Psoas muscle (tissue), 8 donors: ENCODE data around the gene FGF6. TPM values are rescaled to one million over a fixed set of nuclear protein-coding genes. Genes with fewer than 3 reads are reported as not detected.

ENCODE experiments used
- ATAC-seq, 4 donors: fragments of 200-7000 bp; cut with Tn5 transposase; one replicate each; pipeline ENCODE4 v1.9.1; 2020; ENCODE audit warnings: moderate library complexity in 3 of 4, mild to moderate bottlenecking in 2 of 4
- DNase-seq, 2 donors: peaks; one replicate each; pipeline ENCODE4 v3.0.0-alpha.2; 2020
- H3K27ac ChIP-seq: fragments of 200-600 bp; one replicate; pipeline ENCODE4 v1.8.0; 2022
- H3K27me3 ChIP-seq, 3 donors: fragments of 200-600 bp in 1 of 3; one replicate each; pipeline versions ENCODE4 v1.6.1 to v1.8.0; 2013 to 2022; ENCODE audit warnings: low read length in 2 of 3, mild to moderate bottlenecking in 2 of 3, moderate library complexity in 1 of 3; ENCODE audit not compliant: insufficient read depth in 3 of 3
- H3K36me3 ChIP-seq, 2 donors: fragments of 200-600 bp in 1 of 2; one replicate each; pipeline versions ENCODE4 v1.6.1 to v1.8.0; 2013 to 2022; ENCODE audit warnings: low read depth in 1 of 2, mild to moderate bottlenecking in 1 of 2, moderate library complexity in 1 of 2; ENCODE audit not compliant: insufficient read depth in 1 of 2
- H3K4me1 ChIP-seq: fragments of 200-600 bp; one replicate; pipeline ENCODE4 v1.8.0; 2022
- H3K4me3 ChIP-seq: fragments of 200-600 bp; one replicate; pipeline ENCODE4 v1.8.0; 2022; ENCODE audit warnings: mild to moderate bottlenecking
- H3K9me3 ChIP-seq: fragments of 200-600 bp; one replicate; pipeline ENCODE4 v1.8.0; 2022
- WGBS, 3 donors: extraction: QIAGEN DNeasy Blood & Tissue Kit; methylation state at CpG; one replicate each; pipeline versions ENCODE4 v1.1.6 to v1.1.7; 2013; 5-methylcytosine and 5-hydroxymethylcytosine counted together
- intact Hi-C, 2 donors: fragments of 100-400 bp; cut with DNase I; formaldehyde crosslinking; loops; one replicate each; pipeline versions ENCODE4 v1.11.0 to v1.14.2; 2022
- polyA plus RNA-seq, 3 donors: library from polyadenylated mRNA; stranded (reverse); fragments of 200-250 nt; gene quantifications; one replicate each; pipeline ENCODE4 v1.2.3, GENCODE V29; 2013
- total RNA-seq, 4 donors: library from RNA; stranded (reverse); fragmentation: NEBNext Ultra II Directional in 2 of 4; extraction: Animal tissue kit (Norgen Biotek cat#: 25700) in 2 of 4; gene quantifications; one replicate each; pipeline versions ENCODE4 v1.2.1 to v1.2.4, GENCODE V29; 2021 to 2023
- TF ChIP-seq, protein P1 (sequence below): fragments of 200-600 bp; IDR thresholded peaks from one replicate; pipeline ENCODE4 v1.8.0; 2022; ENCODE audit warnings: antibody characterized with exemption
- donor health status: healthy with polysubstance abuse.
- donor health status: DM: no; HTN: no; CAD: no; lungs with moderate emphysema.
- donor health status: Bipolar disorder and iron deficiency.
- donor health status: healthy.
- donor health status: DM: yes; HTN: yes; CAD: no.
- donor health status: DM: no; HTN: no; CAD: no.
- donor health status: DM: no; HTN: no; CAD: no.
- donor health status: DM: yes; HTN: yes; CAD: no.

FGF6 gene
- total and polyA plus RNA-seq, 7 donors, result 0.61 to 27.1 (median 4.0) TPM; not detected in 1

DNA sequence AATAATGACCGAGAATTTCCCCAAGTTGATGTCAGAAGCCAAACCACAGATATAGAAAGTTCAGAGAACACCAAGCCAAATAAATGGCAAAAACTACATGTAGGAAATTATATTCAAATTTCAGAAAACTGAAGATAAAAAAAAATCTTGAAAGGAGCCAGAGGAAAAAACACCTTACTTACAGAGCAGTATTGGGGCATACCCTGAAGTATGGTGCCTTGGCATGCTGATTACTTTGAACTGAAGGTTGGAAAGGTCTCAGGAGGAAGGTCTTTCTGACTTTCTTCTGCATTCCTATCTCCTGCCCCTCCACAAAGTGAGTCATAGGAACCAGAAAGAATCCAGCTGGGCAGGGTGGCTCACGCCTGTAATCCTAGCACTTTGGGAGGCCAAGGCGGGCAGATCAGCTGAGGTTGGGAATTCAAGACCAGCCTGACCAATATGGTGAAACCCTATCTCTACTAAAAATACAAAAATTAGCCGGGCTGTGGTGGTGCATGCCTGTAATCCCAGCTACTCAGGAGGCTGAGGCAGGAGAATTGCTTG, 8.8 kb upstream of the FGF6 start:
- no peak for ATAC-seq
- 73 to 88% (median 77%) methylated on average over 4 of the region's 4 CpGs for WGBS, 3 donors
- TF ChIP-seq, protein P1, sequence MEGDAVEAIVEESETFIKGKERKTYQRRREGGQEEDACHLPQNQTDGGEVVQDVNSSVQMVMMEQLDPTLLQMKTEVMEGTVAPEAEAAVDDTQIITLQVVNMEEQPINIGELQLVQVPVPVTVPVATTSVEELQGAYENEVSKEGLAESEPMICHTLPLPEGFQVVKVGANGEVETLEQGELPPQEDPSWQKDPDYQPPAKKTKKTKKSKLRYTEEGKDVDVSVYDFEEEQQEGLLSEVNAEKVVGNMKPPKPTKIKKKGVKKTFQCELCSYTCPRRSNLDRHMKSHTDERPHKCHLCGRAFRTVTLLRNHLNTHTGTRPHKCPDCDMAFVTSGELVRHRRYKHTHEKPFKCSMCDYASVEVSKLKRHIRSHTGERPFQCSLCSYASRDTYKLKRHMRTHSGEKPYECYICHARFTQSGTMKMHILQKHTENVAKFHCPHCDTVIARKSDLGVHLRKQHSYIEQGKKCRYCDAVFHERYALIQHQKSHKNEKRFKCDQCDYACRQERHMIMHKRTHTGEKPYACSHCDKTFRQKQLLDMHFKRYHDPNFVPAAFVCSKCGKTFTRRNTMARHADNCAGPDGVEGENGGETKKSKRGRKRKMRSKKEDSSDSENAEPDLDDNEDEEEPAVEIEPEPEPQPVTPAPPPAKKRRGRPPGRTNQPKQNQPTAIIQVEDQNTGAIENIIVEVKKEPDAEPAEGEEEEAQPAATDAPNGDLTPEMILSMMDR, result no peak
- Histone ChIP-seq H3K4me3 (no peak overlapping the region), H3K4me1 (peaks cover 21% of the 10 kb centered on the region), H3K9me3 (no peaks in the 10 kb centered on the region), H3K27me3 (no peaks in the 10 kb centered on the region), H3K36me3 (no peaks in the 10 kb centered on the region), H3K27ac (no peak overlapping the region)
- intact Hi-C loops, result no loop called here
- no peak for DNase-seq

DNA sequence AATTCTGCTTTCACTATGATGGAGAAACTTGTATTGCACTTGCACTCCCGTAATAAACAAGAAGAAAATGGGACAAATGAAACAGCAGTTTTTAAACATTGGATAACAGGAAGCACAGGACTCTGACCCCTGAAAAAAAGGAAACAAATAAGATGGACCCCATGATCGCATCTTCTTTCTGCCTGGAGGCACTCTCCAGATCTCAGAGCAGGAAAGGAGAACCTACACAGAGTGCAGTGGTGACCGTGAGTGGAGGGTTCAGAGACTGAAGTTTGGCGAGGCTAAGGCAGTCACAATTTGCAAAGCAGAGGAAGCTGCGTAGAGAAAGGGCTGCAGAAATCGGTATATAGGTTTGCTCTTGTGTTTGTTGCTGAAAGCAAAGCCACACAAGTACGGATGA, 6.1 kb upstream of the FGF6 start:
- peak overlapping the region; percentile 86 for H3K27ac ChIP-seq
- intact Hi-C loops, result no loop called here
- 81 to 85% (median 83%) methylated on average over 7 of the region's 7 CpGs for WGBS, 3 donors

DNA sequence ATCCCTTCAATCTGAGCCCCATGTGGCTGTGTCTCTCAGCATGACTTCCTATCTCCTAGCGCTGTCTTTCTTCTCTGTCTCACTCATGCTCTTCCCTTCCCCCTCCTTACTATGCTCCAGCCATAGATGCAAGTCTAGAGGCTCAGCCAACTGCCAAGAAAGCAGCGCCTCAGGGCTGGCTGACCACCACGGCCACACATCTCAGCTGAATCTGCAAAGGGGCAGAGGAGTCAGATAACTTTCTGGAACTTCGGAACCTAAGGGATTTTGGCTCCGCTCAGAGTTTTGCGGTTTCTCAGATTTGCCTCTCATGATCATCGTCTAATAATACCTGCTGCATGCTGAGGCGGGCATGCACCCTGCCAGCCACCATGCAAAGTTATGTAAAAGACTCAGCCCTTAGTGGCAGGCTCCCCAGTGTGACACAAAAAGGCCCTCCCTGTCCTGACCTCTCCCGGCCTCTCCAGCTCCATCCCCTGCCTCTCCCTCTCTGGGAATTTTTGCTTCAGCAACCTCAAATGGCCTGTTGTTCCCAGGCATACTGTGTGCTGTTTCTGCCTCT, 5.0 kb upstream of the FGF6 start:
- H3K36me3 ChIP-seq, result no peaks in the 10 kb centered on the region
- H3K27me3 ChIP-seq, result no peaks in the 10 kb centered on the region
- peak; percentile 87 to 94 (median 93) for ATAC-seq
- H3K4me1 ChIP-seq, result peaks cover 39% of the 10 kb centered on the region
- peak overlapping the region; percentile 86 for H3K27ac ChIP-seq
- H3K9me3 ChIP-seq, result no peaks in the 10 kb centered on the region
- intact Hi-C loops, result no loop called here
- WGBS, 3 donors, result 19 to 22% (median 22%) methylated on average over 9 of the region's 9 CpGs
- no peak overlapping the region for H3K4me3 ChIP-seq
- TF ChIP-seq, protein P1, result no peak
- peak; percentile 56 to 89 for DNase-seq

More for the DNA sequence above, 6.1 kb upstream of the FGF6 start:
- Histone ChIP-seq H3K4me1 (peaks cover 39% of the 10 kb centered on the region), H3K27me3 (no peaks in the 10 kb centered on the region), H3K36me3 (no peaks in the 10 kb centered on the region), H3K9me3 (no peaks in the 10 kb centered on the region), H3K4me3 (no peak overlapping the region)
- no peak for DNase-seq
- TF ChIP-seq, protein P1, result no peak
- no peak for ATAC-seq

DNA sequence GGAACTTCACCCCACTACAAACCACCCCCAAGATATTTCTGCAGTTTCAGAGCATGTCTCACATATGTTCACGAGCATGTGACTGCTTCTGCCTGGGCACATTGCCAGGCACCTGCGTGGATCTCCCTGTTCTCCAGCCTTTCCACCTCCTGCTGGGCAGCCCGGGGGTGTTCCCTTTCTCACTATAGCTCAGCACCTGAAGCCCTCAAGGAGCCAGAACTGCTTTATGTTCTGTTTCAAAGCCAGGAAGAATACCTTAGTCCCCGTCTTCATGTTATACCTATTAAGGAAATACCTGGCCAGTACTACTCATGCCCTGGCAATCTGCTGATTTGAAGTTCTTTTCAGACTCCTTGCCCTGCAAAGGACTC, 4.2 kb upstream of the FGF6 start:
- no peak overlapping the region for H3K4me3 ChIP-seq
- ATAC-seq, result peak in 2 of 4 donors; percentile 1 to 9
- TF ChIP-seq, protein P1, result no peak
- no peaks in the 10 kb centered on the region for H3K36me3 ChIP-seq
- 19 to 34% (median 19%) methylated on average over 4 of the region's 4 CpGs for WGBS, 3 donors
- H3K4me1 ChIP-seq, result peaks cover 39% of the 10 kb centered on the region
- no peaks in the 10 kb centered on the region for H3K27me3 ChIP-seq
- no peak for DNase-seq
- H3K27ac ChIP-seq, result peak overlapping the region; percentile 86
- intact Hi-C loops, result no loop called here
- no peaks in the 10 kb centered on the region for H3K9me3 ChIP-seq
